ENCODE results near the gene ATP2C2.
"Not testable (repeated sequence)": the region's sequence is repeated elsewhere in the genome, so short reads cannot be mapped to it uniquely, and the experiment has no call there.

The ATP2C2 gene

GRCh38 chr16:84396082-84396481 is 27.7 kb downstream of the ATP2C2 start:
- 93% methylated on average over 10 of the region's 10 CpGs for WGBS
- not testable (repeated sequence) for H3K9me3 ChIP-seq (ENCODE audit: control insufficient read depth, low read length); H2AFZ ChIP-seq (ENCODE audit: low read depth, low read length); H2AK5ac ChIP-seq (ENCODE audit: low read length, severe bottlenecking); H2BK5ac ChIP-seq (ENCODE audit: low read depth, low read length, poor library complexity, severe bottlenecking); H3K23ac ChIP-seq (ENCODE audit: low read length in 2 of 2); H3K79me1 ChIP-seq (replicated peaks; ENCODE audit: low read length, poor library complexity, severe bottlenecking); H3K36me3 ChIP-seq (ENCODE audit: control insufficient read depth in 1 of 2, insufficient read depth in 2 of 2, low read depth in 1 of 2, low read length in 2 of 2); H4K91ac ChIP-seq (ENCODE audit: low read length); H4K8ac ChIP-seq (ENCODE audit: low read length); H3K14ac ChIP-seq (ENCODE audit: low read length in 2 of 2); H3K27ac ChIP-seq (ENCODE audit: low read length, poor library complexity, severe bottlenecking); H2BK120ac ChIP-seq (ENCODE audit: low read depth, low read length); H2BK12ac ChIP-seq (ENCODE audit: low read length in 2 of 2); H2BK15ac ChIP-seq (ENCODE audit: low read depth, poor library complexity, severe bottlenecking); H3K9ac ChIP-seq (ENCODE audit: low read length); DNase-seq; H3K4me1 ChIP-seq (ENCODE audit: control insufficient read depth, insufficient read depth, low read depth, low read length); H3K4ac ChIP-seq (ENCODE audit: low read depth in 1 of 2, low read length in 2 of 2); H3K4me2 ChIP-seq (ENCODE audit: low read length, poor library complexity, severe bottlenecking); H3K18ac ChIP-seq (ENCODE audit: low read depth in 1 of 2, low read length in 2 of 2); H3K4me3 ChIP-seq (ENCODE audit: insufficient read depth in 1 of 2, low read depth in 1 of 2, low read length in 2 of 2)
- H3K27me3 ChIP-seq (ENCODE audit: control insufficient read depth in 1 of 2, insufficient read depth in 1 of 2, low read length in 2 of 2) = peaks cover 16 to 34% of the 10 kb centered on the region in 2 experiments

- H2BK120ac ChIP-seq (ENCODE audit: low read depth, low read length) = no peak overlapping the region
- H2BK15ac ChIP-seq (ENCODE audit: low read depth, poor library complexity, severe bottlenecking) = no peak overlapping the region
- no peak overlapping the region for H3K18ac ChIP-seq (ENCODE audit: low read depth in 1 of 2, low read length in 2 of 2)
- H3K4ac ChIP-seq (ENCODE audit: low read depth in 1 of 2, low read length in 2 of 2) = no peak overlapping the region
- H2AFZ ChIP-seq (ENCODE audit: low read depth, low read length) = no peak overlapping the region
- no peak overlapping the region for H3K9ac ChIP-seq (ENCODE audit: low read length)
- H3K23ac ChIP-seq (ENCODE audit: low read length in 2 of 2) = no peak overlapping the region
- H3K4me3 ChIP-seq (ENCODE audit: insufficient read depth in 1 of 2, low read depth in 1 of 2, low read length in 2 of 2) = no peak overlapping the region
- H2AK5ac ChIP-seq (ENCODE audit: low read length, severe bottlenecking) = no peak overlapping the region
- no peak overlapping the region for H3K4me2 ChIP-seq (ENCODE audit: low read length, poor library complexity, severe bottlenecking)
- no peaks in the 10 kb centered on the region for H3K9me3 ChIP-seq (ENCODE audit: control insufficient read depth, low read length)
- no peaks in the 10 kb centered on the region for H3K4me1 ChIP-seq (ENCODE audit: control insufficient read depth, insufficient read depth, low read depth, low read length)
- 52% methylated on average over 8 of the region's 9 CpGs for WGBS
- H3K27me3 ChIP-seq (ENCODE audit: control insufficient read depth in 1 of 2, insufficient read depth in 1 of 2, low read length in 2 of 2) = peaks cover 12 to 34% of the 10 kb centered on the region in 2 experiments
- no peak overlapping the region for H4K91ac ChIP-seq (ENCODE audit: low read length)
- H2BK12ac ChIP-seq (ENCODE audit: low read length in 2 of 2) = no peak overlapping the region
- no peaks in the 10 kb centered on the region for H3K36me3 ChIP-seq (ENCODE audit: control insufficient read depth in 1 of 2, insufficient read depth in 2 of 2, low read depth in 1 of 2, low read length in 2 of 2)
- H3K79me1 ChIP-seq (replicated peaks; ENCODE audit: low read length, poor library complexity, severe bottlenecking) = no peaks in the 10 kb centered on the region
- no peak overlapping the region for H3K27ac ChIP-seq (ENCODE audit: low read length, poor library complexity, severe bottlenecking)
- DNase-seq = peak; percentile 3
- no peak overlapping the region for H3K14ac ChIP-seq (ENCODE audit: low read length in 2 of 2)
- H2BK5ac ChIP-seq (ENCODE audit: low read depth, low read length, poor library complexity, severe bottlenecking) = no peak overlapping the region
- no peak overlapping the region for H4K8ac ChIP-seq (ENCODE audit: low read length)
Observed at GRCh38 chr16:84396537-84397008, 28.2 kb downstream of the ATP2C2 start.

- Histone ChIP-seq H2BK5ac (ENCODE audit: low read depth, low read length, poor library complexity, severe bottlenecking) (no peak overlapping the region), H3K9ac (ENCODE audit: low read length) (no peak overlapping the region), H3K14ac (ENCODE audit: low read length in 2 of 2) (no peak overlapping the region), H3K9me3 (ENCODE audit: control insufficient read depth, low read length) (no peaks in the 10 kb centered on the region), H2AK5ac (ENCODE audit: low read length, severe bottlenecking) (no peak overlapping the region), H2BK120ac (ENCODE audit: low read depth, low read length) (no peak overlapping the region), H4K91ac (ENCODE audit: low read length) (no peak overlapping the region), H2BK12ac (ENCODE audit: low read length in 2 of 2) (no peak overlapping the region), H2AFZ (ENCODE audit: low read depth, low read length) (no peak overlapping the region), H2BK15ac (ENCODE audit: low read depth, poor library complexity, severe bottlenecking) (no peak overlapping the region), H4K8ac (ENCODE audit: low read length) (no peak overlapping the region), H3K4me1 (ENCODE audit: control insufficient read depth, insufficient read depth, low read depth, low read length) (no peaks in the 10 kb centered on the region), H3K23ac (ENCODE audit: low read length in 2 of 2) (no peak overlapping the region), H3K27me3 (ENCODE audit: control insufficient read depth in 1 of 2, insufficient read depth in 1 of 2, low read length in 2 of 2) (peaks cover 12 to 37% of the 10 kb centered on the region in 2 experiments), H3K36me3 (ENCODE audit: control insufficient read depth in 1 of 2, insufficient read depth in 2 of 2, low read depth in 1 of 2, low read length in 2 of 2) (no peaks in the 10 kb centered on the region), H3K4ac (ENCODE audit: low read depth in 1 of 2, low read length in 2 of 2) (no peak overlapping the region), H3K18ac (ENCODE audit: low read depth in 1 of 2, low read length in 2 of 2) (no peak overlapping the region), H3K4me3 (ENCODE audit: insufficient read depth in 1 of 2, low read depth in 1 of 2, low read length in 2 of 2) (no peak overlapping the region), H3K4me2 (ENCODE audit: low read length, poor library complexity, severe bottlenecking) (no peak overlapping the region), H3K27ac (ENCODE audit: low read length, poor library complexity, severe bottlenecking) (no peak overlapping the region), H3K79me1 (replicated peaks; ENCODE audit: low read length, poor library complexity, severe bottlenecking) (no peaks in the 10 kb centered on the region)
- DNase-seq = no peak
- WGBS = 97% methylated on average over 4 of the region's 6 CpGs
Observed at GRCh38 chr16:84397090-84397489, 28.8 kb downstream of the ATP2C2 start.

- Histone ChIP-seq H4K8ac (ENCODE audit: low read length) (no peak overlapping the region), H3K9ac (ENCODE audit: low read length) (no peak overlapping the region), H3K23ac (ENCODE audit: low read length in 2 of 2) (no peak overlapping the region), H3K14ac (ENCODE audit: low read length in 2 of 2) (no peak overlapping the region), H3K9me3 (ENCODE audit: control insufficient read depth, low read length) (no peaks in the 10 kb centered on the region), H2AFZ (ENCODE audit: low read depth, low read length) (no peak overlapping the region), H2BK120ac (ENCODE audit: low read depth, low read length) (no peak overlapping the region), H2BK15ac (ENCODE audit: low read depth, poor library complexity, severe bottlenecking) (no peak overlapping the region), H3K4me1 (ENCODE audit: control insufficient read depth, insufficient read depth, low read depth, low read length) (no peaks in the 10 kb centered on the region), H3K18ac (ENCODE audit: low read depth in 1 of 2, low read length in 2 of 2) (no peak overlapping the region), H3K79me1 (replicated peaks; ENCODE audit: low read length, poor library complexity, severe bottlenecking) (no peaks in the 10 kb centered on the region), H3K4ac (ENCODE audit: low read depth in 1 of 2, low read length in 2 of 2) (no peak overlapping the region), H3K27me3 (ENCODE audit: control insufficient read depth in 1 of 2, insufficient read depth in 1 of 2, low read length in 2 of 2) (peaks cover 9 to 29% of the 10 kb centered on the region in 2 experiments), H3K36me3 (ENCODE audit: control insufficient read depth in 1 of 2, insufficient read depth in 2 of 2, low read depth in 1 of 2, low read length in 2 of 2) (no peaks in the 10 kb centered on the region), H3K27ac (ENCODE audit: low read length, poor library complexity, severe bottlenecking) (no peak overlapping the region), H3K4me2 (ENCODE audit: low read length, poor library complexity, severe bottlenecking) (no peak overlapping the region), H4K91ac (ENCODE audit: low read length) (no peak overlapping the region), H3K4me3 (ENCODE audit: insufficient read depth in 1 of 2, low read depth in 1 of 2, low read length in 2 of 2) (no peak overlapping the region), H2BK5ac (ENCODE audit: low read depth, low read length, poor library complexity, severe bottlenecking) (no peak overlapping the region), H2AK5ac (ENCODE audit: low read length, severe bottlenecking) (no peak overlapping the region), H2BK12ac (ENCODE audit: low read length in 2 of 2) (no peak overlapping the region)
- WGBS = 80% methylated on average over 10 of the region's 10 CpGs
- DNase-seq = no peak
Observed at GRCh38 chr16:84398701-84399100, 30.4 kb downstream of the ATP2C2 start.
